HL-60 (cell line): Measurements from ENCODE around the gene TRIP10.

Experiments
- POLR2AphosphoS5 ChIP-seq: IDR thresholded peaks from 2 replicates; pipeline ENCODE4 v1.6.1; 2012; ENCODE audit warnings: low read depth
- TF ChIP-seq, protein P1 (sequence below): IDR thresholded peaks from one replicate; pipeline ENCODE4 v1.5.1; 2011; ENCODE audit warnings: low read length, control low read depth, inconsistent platforms; ENCODE audit not compliant: insufficient read depth
- TF ChIP-seq, protein P2 (sequence below): IDR thresholded peaks from 2 replicates; pipeline ENCODE4 v1.6.1; 2012; ENCODE audit warnings: low read depth; ENCODE audit not compliant: insufficient replicate concordance

DNA sequence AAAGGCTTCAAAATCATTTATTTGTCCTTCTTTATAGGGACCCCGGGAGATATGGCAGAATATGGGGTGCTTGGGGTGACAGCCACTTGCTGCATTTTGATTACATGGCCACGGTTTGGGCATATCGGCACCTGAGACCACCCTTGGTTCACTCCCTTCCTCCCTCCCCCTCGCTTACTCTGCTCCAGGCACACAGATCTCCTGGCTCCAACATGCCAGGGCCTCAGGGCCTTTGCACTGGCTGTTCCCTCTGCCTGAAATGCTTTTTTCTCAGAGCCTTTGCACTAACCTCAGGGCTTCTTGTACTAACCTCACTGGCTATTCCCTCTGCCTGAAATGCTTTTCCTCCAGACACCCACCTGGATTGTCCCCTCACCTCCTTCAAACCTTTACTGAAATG is 56.8 kb downstream of the TRIP10 start:
- TF ChIP-seq, protein P1, sequence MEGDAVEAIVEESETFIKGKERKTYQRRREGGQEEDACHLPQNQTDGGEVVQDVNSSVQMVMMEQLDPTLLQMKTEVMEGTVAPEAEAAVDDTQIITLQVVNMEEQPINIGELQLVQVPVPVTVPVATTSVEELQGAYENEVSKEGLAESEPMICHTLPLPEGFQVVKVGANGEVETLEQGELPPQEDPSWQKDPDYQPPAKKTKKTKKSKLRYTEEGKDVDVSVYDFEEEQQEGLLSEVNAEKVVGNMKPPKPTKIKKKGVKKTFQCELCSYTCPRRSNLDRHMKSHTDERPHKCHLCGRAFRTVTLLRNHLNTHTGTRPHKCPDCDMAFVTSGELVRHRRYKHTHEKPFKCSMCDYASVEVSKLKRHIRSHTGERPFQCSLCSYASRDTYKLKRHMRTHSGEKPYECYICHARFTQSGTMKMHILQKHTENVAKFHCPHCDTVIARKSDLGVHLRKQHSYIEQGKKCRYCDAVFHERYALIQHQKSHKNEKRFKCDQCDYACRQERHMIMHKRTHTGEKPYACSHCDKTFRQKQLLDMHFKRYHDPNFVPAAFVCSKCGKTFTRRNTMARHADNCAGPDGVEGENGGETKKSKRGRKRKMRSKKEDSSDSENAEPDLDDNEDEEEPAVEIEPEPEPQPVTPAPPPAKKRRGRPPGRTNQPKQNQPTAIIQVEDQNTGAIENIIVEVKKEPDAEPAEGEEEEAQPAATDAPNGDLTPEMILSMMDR, result no peak
- TF ChIP-seq POLR2AphosphoS5, result no peak
- TF ChIP-seq, protein P2, sequence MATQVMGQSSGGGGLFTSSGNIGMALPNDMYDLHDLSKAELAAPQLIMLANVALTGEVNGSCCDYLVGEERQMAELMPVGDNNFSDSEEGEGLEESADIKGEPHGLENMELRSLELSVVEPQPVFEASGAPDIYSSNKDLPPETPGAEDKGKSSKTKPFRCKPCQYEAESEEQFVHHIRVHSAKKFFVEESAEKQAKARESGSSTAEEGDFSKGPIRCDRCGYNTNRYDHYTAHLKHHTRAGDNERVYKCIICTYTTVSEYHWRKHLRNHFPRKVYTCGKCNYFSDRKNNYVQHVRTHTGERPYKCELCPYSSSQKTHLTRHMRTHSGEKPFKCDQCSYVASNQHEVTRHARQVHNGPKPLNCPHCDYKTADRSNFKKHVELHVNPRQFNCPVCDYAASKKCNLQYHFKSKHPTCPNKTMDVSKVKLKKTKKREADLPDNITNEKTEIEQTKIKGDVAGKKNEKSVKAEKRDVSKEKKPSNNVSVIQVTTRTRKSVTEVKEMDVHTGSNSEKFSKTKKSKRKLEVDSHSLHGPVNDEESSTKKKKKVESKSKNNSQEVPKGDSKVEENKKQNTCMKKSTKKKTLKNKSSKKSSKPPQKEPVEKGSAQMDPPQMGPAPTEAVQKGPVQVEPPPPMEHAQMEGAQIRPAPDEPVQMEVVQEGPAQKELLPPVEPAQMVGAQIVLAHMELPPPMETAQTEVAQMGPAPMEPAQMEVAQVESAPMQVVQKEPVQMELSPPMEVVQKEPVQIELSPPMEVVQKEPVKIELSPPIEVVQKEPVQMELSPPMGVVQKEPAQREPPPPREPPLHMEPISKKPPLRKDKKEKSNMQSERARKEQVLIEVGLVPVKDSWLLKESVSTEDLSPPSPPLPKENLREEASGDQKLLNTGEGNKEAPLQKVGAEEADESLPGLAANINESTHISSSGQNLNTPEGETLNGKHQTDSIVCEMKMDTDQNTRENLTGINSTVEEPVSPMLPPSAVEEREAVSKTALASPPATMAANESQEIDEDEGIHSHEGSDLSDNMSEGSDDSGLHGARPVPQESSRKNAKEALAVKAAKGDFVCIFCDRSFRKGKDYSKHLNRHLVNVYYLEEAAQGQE, result no peak
